GM19035 (cell line): Measurements from ENCODE around the gene PRRC2B.
"Not testable (repeated sequence)": the region's sequence is repeated elsewhere in the genome, so short reads cannot be mapped to it uniquely, and the experiment has no call there.

Experiments
- ATAC-seq: cut with Tn5 transposase; IDR thresholded peaks from one replicate; pipeline ENCODE4 v1.9.1; 2021; ENCODE audit not compliant: unreplicated experiment

PRRC2B gene

GRCh38 chr9:131393622-131394463 is at the start of gene PRRC2B:
PRRC2B (plus strand) TSS chr9:131394086; CDS start chr9:131430145, 36,059 bp downstream.
- peak; percentile 54 for ATAC-seq

DNA sequence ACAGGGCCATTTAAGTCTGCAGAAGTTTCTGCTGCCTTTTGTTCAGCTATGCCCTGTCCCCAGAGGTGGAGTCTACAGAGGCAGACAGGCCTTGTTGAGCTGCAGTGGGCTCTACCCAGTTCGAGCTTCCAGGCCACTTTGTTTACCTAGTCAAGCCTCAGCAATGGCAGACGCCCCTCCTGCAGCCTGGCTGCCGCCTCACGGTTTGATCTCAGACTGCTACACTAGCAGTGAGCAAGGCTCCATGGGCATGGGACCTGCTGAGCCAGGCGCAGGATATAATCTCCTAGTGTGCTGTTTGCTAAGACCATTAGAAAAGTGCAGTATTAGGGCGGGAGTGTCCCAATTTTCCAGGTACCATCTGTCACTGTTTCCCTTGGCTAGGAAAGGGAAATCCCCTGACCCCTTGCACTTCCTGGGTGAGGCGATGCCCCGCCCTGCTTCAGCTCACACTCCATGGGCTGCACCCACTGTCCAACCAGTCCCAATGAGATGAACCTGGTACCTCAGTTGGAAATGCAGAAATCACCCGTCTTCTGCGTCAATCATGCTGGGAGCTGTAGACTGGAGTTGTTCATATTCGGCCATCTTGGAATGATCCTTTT is 48.9 kb upstream of the PRRC2B start:
- not testable (repeated sequence) for ATAC-seq

DNA sequence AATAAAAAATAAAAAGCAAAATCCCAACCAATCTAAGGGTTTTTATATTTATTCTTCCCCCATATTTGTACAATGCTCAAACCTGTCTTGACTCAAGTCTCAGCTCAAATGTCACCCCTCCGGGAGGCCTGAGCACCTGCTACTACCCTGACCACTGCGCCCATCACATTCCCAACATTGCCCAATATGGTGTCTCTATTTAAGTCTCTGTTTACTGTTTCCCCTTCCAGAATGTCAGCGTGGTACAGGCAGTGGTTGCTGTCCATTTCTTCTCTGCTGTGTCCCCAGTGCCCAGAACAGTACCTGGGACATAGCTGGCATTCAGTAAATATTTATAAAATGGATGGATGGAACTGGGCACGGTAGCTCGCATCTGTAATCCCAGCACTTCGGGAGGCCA is 47.3 kb upstream of the PRRC2B start:
- no peak for ATAC-seq

GRCh38 chr9:131347376-131348020 is 46.4 kb upstream of the PRRC2B start:
- ATAC-seq = no peak

GRCh38 chr9:131348631-131349521 is 45.0 kb upstream of the PRRC2B start:
- ATAC-seq = no peak

DNA sequence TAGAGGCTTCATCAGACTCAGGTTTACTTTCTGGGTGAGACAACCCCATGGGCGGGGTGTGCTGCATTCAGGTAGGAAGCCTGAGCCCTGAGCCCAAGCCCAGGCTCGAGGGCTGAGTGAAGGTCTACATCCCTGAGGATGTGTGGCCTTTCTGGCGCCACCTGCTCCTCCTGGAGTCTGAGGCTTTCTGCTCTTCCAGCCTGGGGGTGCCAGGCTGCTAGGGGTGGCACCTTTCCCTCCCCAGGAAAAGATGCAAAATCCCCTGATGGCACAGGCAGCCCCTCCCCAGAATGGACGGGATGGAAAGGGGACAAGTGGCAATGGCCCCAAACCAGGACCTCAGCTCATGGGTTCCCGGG is 44.4 kb upstream of the PRRC2B start:
- no peak for ATAC-seq

GRCh38 chr9:131349881-131350563 is 43.9 kb upstream of the PRRC2B start:
- no peak for ATAC-seq

GRCh38 chr9:131356479-131356878 is 37.4 kb upstream of the PRRC2B start:
- ATAC-seq = not testable (repeated sequence)

DNA sequence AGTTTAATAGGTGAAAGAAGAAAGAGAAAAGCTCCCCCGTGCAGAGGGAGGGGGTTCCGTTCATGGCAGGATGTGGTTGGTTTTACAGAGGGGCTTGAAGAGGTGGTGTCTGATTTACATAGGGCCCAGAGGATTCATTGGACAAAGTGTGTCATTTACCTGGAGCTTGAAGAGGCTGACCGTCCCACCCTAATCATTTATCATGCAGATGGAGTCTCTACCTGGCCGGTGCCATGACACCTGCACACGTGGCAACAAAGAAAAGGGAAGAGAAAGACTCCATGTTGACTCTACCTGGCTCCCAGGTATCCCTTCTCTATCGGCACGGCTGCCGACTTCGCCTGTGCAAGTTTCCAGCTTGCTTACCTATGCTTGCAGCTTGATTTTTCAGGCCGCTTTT is 35.3 kb upstream of the PRRC2B start:
- ATAC-seq = no peak

DNA sequence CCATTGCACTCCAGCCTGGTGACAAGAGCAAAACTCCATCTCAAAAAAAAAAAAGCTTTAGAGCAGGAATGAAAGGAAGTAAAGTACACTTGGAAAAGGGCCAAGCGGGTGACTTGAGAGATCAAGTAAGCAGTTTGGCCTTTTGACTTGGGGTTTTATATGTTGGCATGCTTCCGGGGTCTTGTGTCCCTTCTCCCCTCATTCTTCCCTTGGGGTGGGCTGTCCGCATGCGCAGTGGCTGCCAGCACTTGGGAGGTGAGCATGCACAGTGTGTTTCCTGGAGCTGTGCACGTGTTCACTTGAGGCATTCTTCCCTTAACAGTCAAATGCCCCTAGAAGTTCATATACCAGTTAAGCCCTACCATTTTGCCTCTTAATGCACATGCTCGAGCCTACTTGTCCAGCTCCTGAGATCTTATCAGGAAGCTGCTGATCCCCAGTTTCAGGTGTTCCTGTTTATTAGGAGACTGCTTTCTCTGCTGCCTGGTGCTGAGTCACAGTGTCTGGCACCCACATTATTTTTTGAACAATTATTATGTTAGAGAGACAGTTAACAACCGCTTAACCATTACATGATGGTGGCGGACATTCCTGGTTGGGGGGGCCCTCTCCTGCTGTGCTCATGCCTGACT is 32.6 kb upstream of the PRRC2B start:
- ATAC-seq = no peak

- no peak for ATAC-seq
These were observed 28.3 kb upstream of the PRRC2B start for GRCh38 chr9:131365546-131365945.

DNA sequence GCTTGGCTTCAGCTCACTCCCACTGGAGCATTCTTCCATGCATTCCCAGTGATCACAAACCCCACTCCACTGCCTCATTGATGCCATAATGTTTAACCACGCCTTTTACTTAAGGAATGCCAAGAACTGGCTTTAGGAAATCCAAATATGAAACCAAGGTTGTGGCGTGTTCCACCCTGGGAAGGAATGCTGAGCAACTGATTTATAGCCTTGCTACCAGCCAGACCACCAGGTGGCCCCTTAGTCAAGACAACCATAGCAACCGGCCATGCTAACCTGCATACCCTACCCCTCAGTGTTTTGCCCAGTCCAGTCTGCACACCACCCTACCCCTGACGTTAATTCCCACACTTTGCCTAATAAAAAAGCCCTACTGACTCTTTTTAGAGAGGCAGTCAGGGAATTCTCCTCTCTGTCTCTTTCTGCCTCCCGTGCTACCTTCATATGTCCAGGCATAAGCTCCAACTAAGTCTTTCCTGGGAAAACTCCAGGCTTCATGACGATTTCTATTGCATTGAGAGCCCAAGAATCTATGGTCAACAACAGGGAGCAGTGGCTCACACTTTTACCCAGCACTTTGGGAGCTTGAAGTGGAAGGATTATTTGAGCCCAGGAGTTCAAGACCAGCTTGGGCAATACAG is 27.0 kb upstream of the PRRC2B start:
- ATAC-seq = no peak

GRCh38 chr9:131367450-131367849 is 26.4 kb upstream of the PRRC2B start:
- ATAC-seq = no peak

GRCh38 chr9:131370638-131371037 is 23.2 kb upstream of the PRRC2B start:
- no peak for ATAC-seq

- ATAC-seq = not testable (repeated sequence)
These were observed 21.3 kb upstream of the PRRC2B start for GRCh38 chr9:131372599-131372973.

GRCh38 chr9:131374638-131375037 is 19.2 kb upstream of the PRRC2B start:
- not testable (repeated sequence) for ATAC-seq

DNA sequence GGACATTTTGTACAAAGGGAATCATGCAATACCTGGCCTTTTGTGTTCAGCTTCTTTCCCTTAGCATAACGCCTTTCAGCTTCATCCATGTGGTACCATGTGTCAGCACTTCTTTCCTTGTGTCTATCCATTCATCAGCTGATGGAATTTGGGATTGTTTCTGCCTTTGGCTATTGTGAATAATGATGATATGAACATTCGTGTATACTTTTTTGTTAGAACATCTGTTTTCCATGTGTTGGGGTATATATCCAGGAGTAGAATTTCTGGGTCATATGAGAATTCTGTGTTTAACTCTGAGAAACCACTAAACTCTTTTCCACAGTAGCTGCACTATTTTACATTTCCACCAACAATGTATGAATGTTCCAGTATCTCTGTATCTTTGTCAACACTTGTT is 14.8 kb upstream of the PRRC2B start:
- no peak for ATAC-seq

DNA sequence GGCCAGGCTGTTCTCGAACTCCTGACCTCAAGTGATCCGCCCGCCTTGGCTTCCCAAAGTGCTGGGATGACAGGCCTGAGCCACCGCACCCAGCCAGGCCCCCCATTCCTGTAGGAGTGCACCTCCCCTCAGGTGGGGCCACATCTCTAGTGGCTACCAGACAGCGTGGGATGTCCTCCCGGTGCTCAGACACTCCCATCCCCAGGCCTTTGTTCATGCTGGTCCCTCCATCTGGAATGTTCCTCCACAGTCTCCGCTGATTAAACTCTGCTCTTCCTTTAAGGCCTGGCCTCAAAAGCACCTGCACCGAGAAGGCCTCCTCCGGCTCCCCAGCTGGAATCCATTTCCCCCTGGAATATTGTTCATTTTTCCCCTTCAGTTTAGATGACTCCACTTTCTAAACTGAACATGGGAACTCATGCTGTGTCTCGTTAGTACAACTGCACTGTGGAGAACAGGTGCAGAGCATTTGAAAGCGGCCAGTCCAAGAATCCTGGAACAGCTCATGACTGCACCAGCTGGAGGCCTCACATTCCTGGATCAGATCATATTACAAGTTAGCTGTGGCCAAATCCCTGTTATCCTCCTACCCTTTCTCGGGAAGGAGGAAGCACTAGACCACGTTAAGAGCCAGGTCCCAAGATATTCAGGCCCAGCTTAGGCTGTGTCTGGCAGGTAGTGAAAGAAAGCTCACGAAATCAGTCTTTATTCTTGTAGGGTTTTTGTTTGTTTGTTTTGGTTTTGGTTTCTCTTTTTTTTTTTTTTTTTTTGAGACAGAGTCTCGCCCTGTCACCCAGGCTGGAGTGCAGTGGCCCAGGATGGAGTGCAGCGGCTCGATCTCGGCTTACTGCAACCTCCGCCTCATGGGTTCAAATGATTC is 10.8 kb upstream of the PRRC2B start:
- no peak for ATAC-seq

DNA sequence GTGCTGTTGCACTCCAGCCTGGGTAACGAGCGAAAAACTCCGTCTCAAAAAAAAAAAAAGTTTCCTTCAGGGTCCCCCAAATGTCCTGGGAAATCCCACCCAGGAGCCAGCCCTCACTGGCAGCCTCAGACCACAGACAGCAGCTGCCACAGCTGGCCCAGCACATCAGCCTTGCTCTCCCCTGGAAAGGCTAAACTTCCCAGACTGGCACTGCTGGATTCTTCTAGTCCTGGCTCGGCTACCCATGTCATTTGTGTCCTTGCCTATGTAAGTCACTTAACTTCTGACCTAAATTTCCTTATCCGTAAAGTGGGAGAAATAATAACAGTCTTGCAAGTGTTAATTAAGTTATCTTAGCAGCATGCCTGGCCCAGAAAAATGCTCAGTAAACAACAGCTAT is 8.6 kb upstream of the PRRC2B start:
- no peak for ATAC-seq
